Endothelial cell of umbilical vein (primary cell): ENCODE data around the gene NNT. TPM values are rescaled to one million over a fixed set of nuclear protein-coding genes. Genes with fewer than 3 reads are reported as not detected.
A peak's percentile ranks its signal among the peaks of the same experiment; 100 is the strongest.

Experiments used
- BruUV-seq: library from RNA; stranded (reverse); fragments of 400-500 nt; replicated peaks from 2 replicates; lab custom pipeline; 2021; lab: Mats Ljungman, UMichigan
- CTCF ChIA-PET: fragments of 300-600, 350-600 bp; sonication (Branson Sonifier 250); formaldehyde crosslinking; loops from one replicate; lab custom pipeline; 2021; ENCODE audit warnings: antibody characterized with exemption, inconsistent platforms; lab: Charles Lee
- POLR2A ChIA-PET: fragments of 300-600, 350-600 bp; sonication (Branson Sonifier 250); formaldehyde crosslinking; loops from one replicate; lab custom pipeline; 2021; ENCODE audit warnings: antibody characterized with exemption, inconsistent platforms; lab: Charles Lee
- DNase-seq: peaks from one replicate; pipeline ENCODE4 v3.0.0-alpha.2; 2011; ENCODE audit warnings: low read depth, low spot score
- FAIRE-seq: peaks from 2 replicates; lab custom pipeline; 2011; peaks lifted over from hg19 to GRCh38; lab: Jason Lieb, UNC
- H2AFZ ChIP-seq: 2 replicates; pipeline ENCODE4 v1.6.0; 2012; ENCODE audit warnings: low read depth, low read length, control low read depth, inconsistent platforms
- H3K27ac ChIP-seq: 2 replicates; pipeline ENCODE4 v1.5.1; 2011; ENCODE audit warnings: low read depth, mild to moderate bottlenecking, control low read depth, low read length, moderate library complexity; ENCODE audit not compliant: insufficient read depth
- H3K27me3 ChIP-seq, 2 experiments: 2 replicates each; pipeline versions ENCODE4 v1.6.0 to v1.6.1; 2011; ENCODE audit warnings: low read length in 2 of 2, mixed read lengths in 1 of 2; ENCODE audit not compliant: control insufficient read depth in 2 of 2, insufficient read depth in 2 of 2
- H3K36me3 ChIP-seq, 2 experiments: 2 replicates in 1 of 2; 3 replicates in 1 of 2; pipeline ENCODE4 v1.5.1; 2011; ENCODE audit warnings: low read length in 2 of 2, mild to moderate bottlenecking in 1 of 2, moderate library complexity in 1 of 2; ENCODE audit not compliant: control insufficient read depth in 2 of 2, insufficient read depth in 2 of 2; ENCODE audit errors: extremely low read depth in 1 of 2
- H3K4me1 ChIP-seq: 3 replicates; pipeline ENCODE4 v1.5.1; 2011; ENCODE audit warnings: mild to moderate bottlenecking, low read length; ENCODE audit not compliant: control insufficient read depth, insufficient read depth; ENCODE audit errors: extremely low read depth
- H3K4me2 ChIP-seq: 2 replicates; pipeline ENCODE4 v1.6.1; 2011; ENCODE audit warnings: low read length, control low read depth, mixed read lengths; ENCODE audit not compliant: insufficient read depth
- H3K4me3 ChIP-seq, 3 experiments: fragments of 200-600 bp in 1 of 3; sonication (generic), shearing (Covaris generic) in 1 of 3; replicated peaks in 1 of 3; 2 replicates each; pipeline ENCODE4 v1.5.1; 2011 to 2016; ENCODE audit warnings: control low read depth in 3 of 3, low read length in 3 of 3, mild to moderate bottlenecking in 2 of 3, inconsistent platforms in 1 of 3, low read depth in 1 of 3, moderate library complexity in 1 of 3; ENCODE audit not compliant: insufficient read depth in 1 of 3
- H3K79me2 ChIP-seq: 2 replicates; pipeline ENCODE4 v1.6.0; 2012; ENCODE audit warnings: low read length, inconsistent platforms; ENCODE audit not compliant: control insufficient read depth, insufficient read depth
- H3K9ac ChIP-seq: replicated peaks from 2 replicates; pipeline ENCODE3; 2011; ENCODE audit warnings: low read length, control low read depth; ENCODE audit not compliant: insufficient read depth; ENCODE audit errors: extremely low read depth
- H3K9me1 ChIP-seq: replicated peaks from 3 replicates; pipeline ENCODE4 v1.6.0; 2011; ENCODE audit warnings: mild to moderate bottlenecking, low read length; ENCODE audit not compliant: control insufficient read depth, insufficient read depth; ENCODE audit errors: extremely low read depth
- H3K9me3 ChIP-seq: replicated peaks from 2 replicates; pipeline ENCODE4 v1.5.1; 2012; ENCODE audit warnings: low read length, inconsistent platforms; ENCODE audit not compliant: control insufficient read depth, insufficient read depth
- H4K20me1 ChIP-seq: replicated peaks from 2 replicates; pipeline ENCODE3; 2011; ENCODE audit warnings: mild to moderate bottlenecking, low read length; ENCODE audit not compliant: control insufficient read depth, insufficient read depth; ENCODE audit errors: extremely low read depth
- EZH2 ChIP-seq: IDR thresholded peaks from 2 replicates; pipeline ENCODE4 v1.6.1; 2012; ENCODE audit warnings: borderline replicate concordance, low read depth, mild to moderate bottlenecking, moderate library complexity, low read length, inconsistent platforms; ENCODE audit not compliant: severe bottlenecking
- FOS ChIP-seq: IDR thresholded peaks from 2 replicates; pipeline ENCODE4 v1.6.1; 2011; ENCODE audit warnings: mild to moderate bottlenecking, low read length, moderate library complexity, borderline replicate concordance; ENCODE audit not compliant: insufficient read depth
- GATA2 ChIP-seq: IDR thresholded peaks from 2 replicates; pipeline ENCODE4 v1.7.0; 2011; ENCODE audit warnings: low read depth, mild to moderate bottlenecking, moderate library complexity, mixed read lengths, low read length; ENCODE audit not compliant: insufficient read length, insufficient read depth
- MYC ChIP-seq: IDR thresholded peaks from one replicate; pipeline ENCODE4 v1.6.1; 2011; ENCODE audit warnings: mild to moderate bottlenecking, low read depth, low read length
- POLR2A ChIP-seq: IDR thresholded peaks from 2 replicates; pipeline ENCODE4 v1.6.1; 2012; ENCODE audit warnings: low read depth, mild to moderate bottlenecking, control low read depth, low read length
- POLR2AphosphoS5 ChIP-seq: IDR thresholded peaks from 2 replicates; pipeline ENCODE4 v1.6.1; 2012; ENCODE audit warnings: low read depth, mild to moderate bottlenecking, control low read depth, low read length, moderate library complexity; ENCODE audit not compliant: insufficient read depth
- dilution Hi-C: fragments of 300-500 bp; cut with MboI; formaldehyde crosslinking; loops from one replicate; pipeline ENCODE4 v1.15.0; 2019; ENCODE audit warnings: low sequenced_read_pairs; ENCODE audit not compliant: extremely low pct_ligation_motif_present
- intact Hi-C: fragments of 100-400 bp; cut with micrococcal nuclease; formaldehyde crosslinking; loops from one replicate; pipeline ENCODE4 v1.10.0; 2022
- polyA plus RNA-seq, 4 experiments: library from polyadenylated mRNA; depleted of rRNA in 3 of 4; stranded (reverse) in 3 of 4; unstranded in 1 of 4; fragments of >200 nt; gene quantifications; 2 replicates each; pipeline versions ENCODE4 v1.2.1 to v1.2.3, GENCODE V29; 2011 to 2012; ENCODE audit warnings: missing spikeins in 1 of 4
- total RNA-seq: library from RNA; stranded (reverse); gene quantifications from 2 replicates; pipeline ENCODE4 v1.2.3, GENCODE V29; 2021
- TF ChIP-seq, protein P1 (sequence below), 2 donors: IDR thresholded peaks; 1 replicate in 1 of 2; 2 replicates in 1 of 2; pipeline ENCODE4 v1.5.1; 2011; ENCODE audit warnings: low read length in 2 of 2, mild to moderate bottlenecking in 2 of 2, moderate library complexity in 2 of 2, control low read depth in 1 of 2, inconsistent platforms in 1 of 2, low read depth in 1 of 2; ENCODE audit not compliant: insufficient read depth in 1 of 2; ENCODE audit errors: extremely low read depth in 1 of 2

NNT gene
- total and polyA plus RNA-seq, 2 donors (not counting 3 experiments of a cell fraction or from before 2014, with no cell fraction given): 38.2 to 82.5 TPM

DNA sequence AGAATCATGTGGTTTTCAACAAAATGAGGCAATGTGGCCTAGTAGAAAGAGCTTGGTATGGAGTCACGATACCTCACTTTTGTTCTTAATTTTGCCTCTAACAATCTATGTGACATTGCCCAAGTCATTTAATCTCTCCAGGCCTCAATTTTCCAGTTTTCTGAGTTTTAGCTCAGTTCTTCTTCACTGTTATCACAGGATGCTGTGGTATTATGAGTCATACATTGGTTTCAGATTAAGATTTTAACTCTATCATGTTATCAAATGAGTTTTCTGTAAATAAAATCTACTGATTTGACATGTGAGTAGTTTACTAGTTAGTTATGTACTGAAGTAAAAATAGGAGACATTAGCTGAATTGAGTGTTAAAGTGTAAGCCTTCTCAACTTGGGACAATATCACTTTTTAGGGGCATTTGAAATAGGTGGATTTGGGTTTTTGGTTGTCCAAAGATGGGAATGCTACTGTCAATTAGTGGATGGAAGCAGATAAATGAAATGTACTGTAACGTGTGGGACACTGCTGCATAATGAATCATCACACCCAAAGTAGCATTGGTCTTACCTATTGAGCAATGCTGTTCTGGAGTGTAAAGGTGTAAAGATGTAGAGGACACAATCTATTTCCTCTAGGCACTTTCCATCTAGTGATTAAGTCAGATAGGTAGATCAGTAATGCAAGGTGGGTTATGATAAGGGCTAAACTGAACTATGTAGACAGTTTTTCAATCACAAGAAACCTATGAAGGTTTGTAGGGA is 73.3 kb downstream of the NNT start:
- intact Hi-C loops: loop anchor here (10.0 kb wide), 1 partner anchor 601 kb away; no protein-coding TSS in a partner anchor
- FAIRE-seq (no peak), DNase-seq (no peak)
- no peak overlapping the region for H3K4me3 ChIP-seq
- H2AFZ ChIP-seq: no peak overlapping the region
- TF ChIP-seq MYC (no peak), FOS (peak; percentile 45), POLR2A (no peak)
- H3K79me2 ChIP-seq: no peaks in the 10 kb centered on the region
- no peaks in the 10 kb centered on the region for H4K20me1 ChIP-seq
- no peak overlapping the region for H3K27ac ChIP-seq
- H3K4me1 ChIP-seq: peaks cover 8% of the 10 kb centered on the region
- ChIA-PET CTCF (interaction anchor here (1.2 to 1.8 kb wide), 3 partner anchors 8 to 45 kb away, joined by 4 to 8 read pairs (median 6); no protein-coding TSS in a partner anchor), POLR2A (no interaction called here)
- H3K4me2 ChIP-seq: no peak overlapping the region
- peaks cover 0 to 2% of the 10 kb centered on the region in 2 experiments for H3K36me3 ChIP-seq
- no peaks in the 10 kb centered on the region for H3K9me3 ChIP-seq
- dilution Hi-C loops: no loop called here
- no TSS peak for BruUV-seq
- no peak overlapping the region for H3K9ac ChIP-seq
- H3K27me3 ChIP-seq: no peaks in the 10 kb centered on the region
- no peaks in the 10 kb centered on the region for H3K9me1 ChIP-seq

DNA sequence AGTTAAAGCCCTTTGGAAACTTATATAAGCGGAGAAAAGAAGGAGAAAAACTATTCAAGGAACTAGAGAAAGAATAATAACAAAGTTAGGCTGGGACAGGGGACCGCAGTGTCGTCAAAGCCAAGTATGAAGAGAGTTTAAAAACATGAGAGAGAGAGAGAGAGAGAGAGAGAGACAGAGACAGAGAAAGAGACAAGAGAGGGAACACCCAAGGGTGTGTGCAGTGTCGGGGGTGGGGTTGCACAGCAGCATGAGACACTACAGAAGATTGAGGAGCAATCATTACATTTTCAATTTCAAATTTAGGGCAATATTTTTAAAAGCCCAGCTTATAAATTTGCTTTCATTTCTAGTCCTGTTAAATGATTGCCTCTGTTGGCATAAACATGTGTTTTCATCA is 74.3 kb downstream of the NNT start:
- Histone ChIP-seq H3K36me3 (peaks cover 0 to 2% of the 10 kb centered on the region in 2 experiments), H3K27ac (no peak overlapping the region), H4K20me1 (no peaks in the 10 kb centered on the region), H2AFZ (no peak overlapping the region), H3K9me1 (no peaks in the 10 kb centered on the region), H3K9me3 (no peaks in the 10 kb centered on the region), H3K4me2 (no peak overlapping the region), H3K4me3 (no peak overlapping the region), H3K4me1 (peaks cover 8% of the 10 kb centered on the region), H3K9ac (no peak overlapping the region), H3K79me2 (no peaks in the 10 kb centered on the region), H3K27me3 (no peaks in the 10 kb centered on the region)
- no TSS peak for BruUV-seq
- dilution Hi-C loops (no loop called here), intact Hi-C loops (loop anchor here (10.0 kb wide), 1 partner anchor 602 kb away; no protein-coding TSS in a partner anchor)
- DNase-seq (no peak), FAIRE-seq (no peak)
- TF ChIP-seq FOS (no peak), POLR2A (no peak), POLR2AphosphoS5 (no peak), GATA2 (no peak), EZH2 (no peak)
- TF ChIP-seq, protein P1, sequence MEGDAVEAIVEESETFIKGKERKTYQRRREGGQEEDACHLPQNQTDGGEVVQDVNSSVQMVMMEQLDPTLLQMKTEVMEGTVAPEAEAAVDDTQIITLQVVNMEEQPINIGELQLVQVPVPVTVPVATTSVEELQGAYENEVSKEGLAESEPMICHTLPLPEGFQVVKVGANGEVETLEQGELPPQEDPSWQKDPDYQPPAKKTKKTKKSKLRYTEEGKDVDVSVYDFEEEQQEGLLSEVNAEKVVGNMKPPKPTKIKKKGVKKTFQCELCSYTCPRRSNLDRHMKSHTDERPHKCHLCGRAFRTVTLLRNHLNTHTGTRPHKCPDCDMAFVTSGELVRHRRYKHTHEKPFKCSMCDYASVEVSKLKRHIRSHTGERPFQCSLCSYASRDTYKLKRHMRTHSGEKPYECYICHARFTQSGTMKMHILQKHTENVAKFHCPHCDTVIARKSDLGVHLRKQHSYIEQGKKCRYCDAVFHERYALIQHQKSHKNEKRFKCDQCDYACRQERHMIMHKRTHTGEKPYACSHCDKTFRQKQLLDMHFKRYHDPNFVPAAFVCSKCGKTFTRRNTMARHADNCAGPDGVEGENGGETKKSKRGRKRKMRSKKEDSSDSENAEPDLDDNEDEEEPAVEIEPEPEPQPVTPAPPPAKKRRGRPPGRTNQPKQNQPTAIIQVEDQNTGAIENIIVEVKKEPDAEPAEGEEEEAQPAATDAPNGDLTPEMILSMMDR (IDR thresholded peaks at IDR 0.05; ENCODE audit: extremely low read depth in 1 of 2, insufficient read depth in 1 of 2, low read depth in 1 of 2, low read length in 2 of 2): no peak
- ChIA-PET CTCF (no interaction called here), POLR2A (no interaction called here)
